Inflammatory macrophage treated with lipopolysaccharide for 1 hour (primary cell): ENCODE data around the gene CPLANE2.
"Not testable (repeated sequence)": the region's sequence is repeated elsewhere in the genome, so short reads cannot be mapped to it uniquely, and the experiment has no call there.

ENCODE experiments used
- DNase-seq, 2 donors: peaks; one replicate each; pipeline ENCODE4 v3.0.0-alpha.2; 2020 to 2022

The CPLANE2 gene

GRCh38 chr1:16207318-16208269 lies 29.4 kb downstream of the CPLANE2 start:
- DNase-seq = no peak

GRCh38 chr1:16206547-16207317 lies 30.3 kb downstream of the CPLANE2 start:
- DNase-seq = peak; percentile 93 to 97

GRCh38 chr1:16205891-16206546 lies 31.0 kb downstream of the CPLANE2 start:
- DNase-seq = no peak

- no peak for DNase-seq
Measured at GRCh38 chr1:16205334-16205671, 31.7 kb downstream of the CPLANE2 start.

- no peak for DNase-seq
Measured at GRCh38 chr1:16204634-16205333, 32.2 kb downstream of the CPLANE2 start.

- no peak for DNase-seq
Measured at GRCh38 chr1:16204216-16204615, 32.8 kb downstream of the CPLANE2 start.

GRCh38 chr1:16203550-16203949 lies 33.4 kb downstream of the CPLANE2 start:
- DNase-seq = no peak

- no peak for DNase-seq
Measured at GRCh38 chr1:16202281-16203210, 34.4 kb downstream of the CPLANE2 start.

- DNase-seq = no peak
Measured at GRCh38 chr1:16199700-16200099, 37.3 kb downstream of the CPLANE2 start.

- no peak for DNase-seq
Measured at GRCh38 chr1:16199157-16199501, 37.9 kb downstream of the CPLANE2 start.

GRCh38 chr1:16198444-16199156 lies 38.4 kb downstream of the CPLANE2 start:
- no peak for DNase-seq

GRCh38 chr1:16196874-16197273 lies 40.1 kb downstream of the CPLANE2 start:
- no peak for DNase-seq

- not testable (repeated sequence) for DNase-seq
Measured at GRCh38 chr1:16196139-16196538, 40.8 kb downstream of the CPLANE2 start.

- no peak for DNase-seq
Measured at GRCh38 chr1:16195518-16195905, 41.5 kb downstream of the CPLANE2 start.

GRCh38 chr1:16191916-16192546 lies 45.0 kb downstream of the CPLANE2 start:
- DNase-seq = no peak

- DNase-seq = no peak
Measured at GRCh38 chr1:16191309-16191708, 45.7 kb downstream of the CPLANE2 start.

- DNase-seq = no peak
Measured at GRCh38 chr1:16189921-16190621, 46.9 kb downstream of the CPLANE2 start.

- no peak for DNase-seq
Measured at GRCh38 chr1:16189003-16189402, 48.0 kb downstream of the CPLANE2 start.

GRCh38 chr1:16187748-16188401 lies 49.1 kb downstream of the CPLANE2 start:
- peak; percentile 32 to 78 for DNase-seq
